HFFc6 (cell line): ENCODE measurements around the gene RPSA. TPM values are rescaled to one million over a fixed set of nuclear protein-coding genes. Genes with fewer than 3 reads are reported as not detected.
"Not testable (repeated sequence)": the region's sequence is repeated elsewhere in the genome, so short reads cannot be mapped to it uniquely, and the experiment has no call there.

Source experiments
- DNase-seq: peaks from one replicate; pipeline ENCODE4 v3.0.0-alpha.2; 2018
- H3K27ac Mint-ChIP-seq: 2 replicates; pipeline ENCODE4 v1.8.0; 2020; ENCODE audit warnings: mild to moderate bottlenecking, mixed read lengths
- H3K27me3 Mint-ChIP-seq: 2 replicates; pipeline ENCODE4 v1.8.0; 2021; ENCODE audit warnings: mild to moderate bottlenecking, moderate library complexity, mixed read lengths; ENCODE audit not compliant: insufficient read depth
- H3K36me3 Mint-ChIP-seq: 2 replicates; pipeline ENCODE4 v1.8.0; 2021; ENCODE audit warnings: low read depth, mixed read lengths
- H3K4me1 Mint-ChIP-seq: 2 replicates; pipeline ENCODE4 v1.8.0; 2020; ENCODE audit warnings: low read depth, mixed read lengths
- H3K4me3 Mint-ChIP-seq: 2 replicates; pipeline ENCODE4 v1.8.0; 2020; ENCODE audit warnings: mild to moderate bottlenecking, moderate library complexity, mixed read lengths
- H3K9me3 Mint-ChIP-seq: 2 replicates; pipeline ENCODE4 v1.8.0; 2020; ENCODE audit warnings: mild to moderate bottlenecking, mixed read lengths
- CTCF ChIP-seq: fragments of 200-600 bp; sonication (generic); IDR thresholded peaks from 2 replicates; pipeline ENCODE4 v1.5.0; 2021; ENCODE audit warnings: antibody characterized with exemption, mild to moderate bottlenecking
- total RNA-seq, 6 experiments: library from RNA; stranded (reverse); fragmentation: NEBNext Ultra II Directional; extraction: Animal tissue kit (Norgen Biotek cat#: 25700); gene quantifications; 2 replicates in 1 of 6; 3 replicates in 5 of 6; pipeline ENCODE4 v1.2.3, GENCODE V29; 2021

The RPSA gene
- total RNA-seq, 6 experiments from 2014 or later: 1,595 to 1,900 (median 1,723) TPM

GRCh38 chr3:39412668-39413260 is 6.2 kb downstream of the RPSA start:
- no peak for DNase-seq
- Mint-ChIP-seq H3K4me3 (no peak overlapping the region), H3K36me3 (peaks cover 61% of the 10 kb centered on the region), H3K4me1 (peaks cover 68% of the 10 kb centered on the region), H3K27me3 (peaks cover 13% of the 10 kb centered on the region), H3K9me3 (no peaks in the 10 kb centered on the region), H3K27ac (peak overlapping the region; percentile 82)
- TF ChIP-seq CTCF: no peak

GRCh38 chr3:39413691-39414420 is 7.3 kb downstream of the RPSA start:
- peaks cover 57% of the 10 kb centered on the region for H3K4me1 Mint-ChIP-seq
- DNase-seq: no peak
- H3K36me3 Mint-ChIP-seq: peaks cover 54% of the 10 kb centered on the region
- peak overlapping the region; percentile 82 for H3K27ac Mint-ChIP-seq
- TF ChIP-seq CTCF: no peak
- peaks cover 13% of the 10 kb centered on the region for H3K27me3 Mint-ChIP-seq
- H3K9me3 Mint-ChIP-seq: no peaks in the 10 kb centered on the region
- H3K4me3 Mint-ChIP-seq: no peak overlapping the region; the same call in 1 of the 2 replicates

- H3K9me3 Mint-ChIP-seq: no peaks in the 10 kb centered on the region
- peaks cover 49% of the 10 kb centered on the region for H3K36me3 Mint-ChIP-seq
- no peak overlapping the region for H3K4me3 Mint-ChIP-seq
- H3K4me1 Mint-ChIP-seq: peaks cover 51% of the 10 kb centered on the region
- no peak for TF ChIP-seq CTCF
- peak overlapping the region; percentile 82 for H3K27ac Mint-ChIP-seq
- no peak for DNase-seq
- H3K27me3 Mint-ChIP-seq: peaks cover 13% of the 10 kb centered on the region
Measured at GRCh38 chr3:39414421-39414907, 7.9 kb downstream of the RPSA start.

GRCh38 chr3:39415302-39415701 is 8.8 kb downstream of the RPSA start:
- H3K27ac Mint-ChIP-seq: peak overlapping the region; percentile 82

GRCh38 chr3:39415983-39416382 is 9.5 kb downstream of the RPSA start:
- H3K36me3 Mint-ChIP-seq: peaks cover 37% of the 10 kb centered on the region
- TF ChIP-seq CTCF: no peak
- no peak for DNase-seq
- peaks cover 38% of the 10 kb centered on the region for H3K4me1 Mint-ChIP-seq
- H3K9me3 Mint-ChIP-seq: no peaks in the 10 kb centered on the region
- H3K27ac Mint-ChIP-seq: peak overlapping the region; percentile 82
- peaks cover 11% of the 10 kb centered on the region for H3K27me3 Mint-ChIP-seq
- peak overlapping the region; percentile 54; the same call in 1 of the 2 replicates for H3K4me3 Mint-ChIP-seq

More at GRCh38 chr3:39415302-39415701, 8.8 kb downstream of the RPSA start:
- Mint-ChIP-seq H3K36me3 (peaks cover 40% of the 10 kb centered on the region), H3K27me3 (peaks cover 13% of the 10 kb centered on the region), H3K4me1 (peaks cover 42% of the 10 kb centered on the region)
- H3K9me3 Mint-ChIP-seq, H3K4me3 Mint-ChIP-seq, DNase-seq: not testable (repeated sequence)

- not testable (repeated sequence) for H3K9me3 Mint-ChIP-seq
Measured at GRCh38 chr3:39416998-39417397, 10.5 kb downstream of the RPSA start.

GRCh38 chr3:39418556-39419225 is 12.2 kb downstream of the RPSA start:
- not testable (repeated sequence) for H3K9me3 Mint-ChIP-seq

More at GRCh38 chr3:39416998-39417397, 10.5 kb downstream of the RPSA start:
- Mint-ChIP-seq H3K36me3 (peaks cover 27% of the 10 kb centered on the region), H3K4me1 (peaks cover 29% of the 10 kb centered on the region)
- H3K4me3 Mint-ChIP-seq, DNase-seq, H3K27me3 Mint-ChIP-seq, H3K27ac Mint-ChIP-seq: not testable (repeated sequence)

More at GRCh38 chr3:39418556-39419225, 12.2 kb downstream of the RPSA start:
- H3K27me3 Mint-ChIP-seq, DNase-seq, H3K4me3 Mint-ChIP-seq, H3K27ac Mint-ChIP-seq: not testable (repeated sequence)
- Mint-ChIP-seq H3K36me3 (peaks cover 12% of the 10 kb centered on the region), H3K4me1 (peaks cover 12% of the 10 kb centered on the region)
